K562 (cell line): Measurements from ENCODE around the gene SH2D3A. TPM values are rescaled to one million over a fixed set of nuclear protein-coding genes. Genes with fewer than 3 reads are reported as not detected.

Source experiments
- ATAC-seq: fragments of 200-7000 bp; cut with Tn5 transposase; 3 replicates; pipeline ENCODE4 v1.9.1; 2020; ENCODE audit warnings: moderate library complexity
- BruUV-seq: library from RNA; stranded (reverse); fragments of 400-500 nt; replicated peaks from 2 replicates; lab custom pipeline; 2021; lab: Mats Ljungman, UMichigan
- CTCF ChIA-PET: fragments of 300-600 bp; formaldehyde crosslinking; extraction: SDS; loops from one replicate; lab custom pipeline; 2021; ENCODE audit warnings: low intra/inter-chr PET ratio; lab: Yijun Ruan, JAX
- POLR2A ChIA-PET: fragments of 300-600, 350-650 bp; sonication (Branson Sonifier 250); formaldehyde crosslinking; extraction: SDS; loops from one replicate; lab custom pipeline; 2021; ENCODE audit warnings: antibody characterized with exemption, inconsistent platforms; lab: Yijun Ruan, JAX
- DNase-seq, 4 experiments: peaks; one replicate each; pipeline versions ENCODE4 v3.0.0 to v3.0.0-alpha.2; 2011 to 2018; ENCODE audit warnings: low spot score in 3 of 4, mixed read lengths in 3 of 4; ENCODE audit errors: extremely low read depth in 1 of 4
- FAIRE-seq: peaks from 2 replicates; lab custom pipeline; 2011; peaks lifted over from hg19 to GRCh38; lab: Jason Lieb, UNC
- H2AFZ ChIP-seq: 2 replicates; pipeline ENCODE4 v1.6.0; 2011; ENCODE audit warnings: low read depth, low read length, control low read depth, inconsistent platforms
- H3K27ac ChIP-seq: fragments of 200-600 bp; 3 replicates; pipeline ENCODE4 v1.8.0; 2011; ENCODE audit warnings: low read depth, mild to moderate bottlenecking, control low read depth, inconsistent platforms, low read length, moderate library complexity, mixed read lengths; ENCODE audit errors: extremely low read depth
- H3K27me3 ChIP-seq, 2 experiments: fragments of 300-600 bp in 1 of 2; 2 replicates in 1 of 2; 3 replicates in 1 of 2; pipeline versions ENCODE4 v1.6.0 to v1.8.0; 2011; ENCODE audit warnings: inconsistent platforms in 2 of 2, low read length in 2 of 2, mild to moderate bottlenecking in 1 of 2, mixed read lengths in 1 of 2, moderate library complexity in 1 of 2; ENCODE audit not compliant: control insufficient read depth in 2 of 2, insufficient read depth in 2 of 2
- H3K36me3 ChIP-seq: fragments of 300-600 bp; 3 replicates; pipeline ENCODE4 v1.8.0; 2011; ENCODE audit warnings: mild to moderate bottlenecking, low read length, inconsistent platforms; ENCODE audit not compliant: control insufficient read depth, insufficient read depth
- H3K4me1 ChIP-seq, 2 experiments: fragments of 200-600 bp in 1 of 2; replicated peaks in 1 of 2; 2 replicates in 1 of 2; 3 replicates in 1 of 2; pipeline versions ENCODE4 v1.5.1 to v1.8.0; 2011; ENCODE audit warnings: inconsistent platforms in 2 of 2, low read length in 2 of 2, mild to moderate bottlenecking in 1 of 2, mixed read lengths in 1 of 2, moderate library complexity in 1 of 2; ENCODE audit not compliant: control insufficient read depth in 2 of 2, insufficient read depth in 2 of 2
- H3K4me2 ChIP-seq: 2 replicates; pipeline ENCODE4 v1.6.1; 2011; ENCODE audit warnings: low read length, control low read depth, inconsistent platforms, mixed read lengths; ENCODE audit not compliant: insufficient read depth
- H3K4me3 ChIP-seq: fragments of 200-600 bp; sonication (generic), shearing (Covaris generic); 2 replicates; pipeline ENCODE4 v1.5.1; 2016; ENCODE audit warnings: control low read depth, inconsistent platforms
- H3K79me2 ChIP-seq: fragments of 200-600 bp; 3 replicates; pipeline ENCODE4 v1.8.0; 2011; ENCODE audit warnings: low read length, inconsistent platforms; ENCODE audit not compliant: control insufficient read depth, insufficient read depth
- H3K9ac ChIP-seq, 2 experiments: 2 replicates each; pipeline versions ENCODE4 v1.6.0 to v1.6.1; 2011; ENCODE audit warnings: low read depth in 2 of 2, low read length in 2 of 2, control low read depth in 1 of 2, inconsistent platforms in 1 of 2, mild to moderate bottlenecking in 1 of 2, mixed read lengths in 1 of 2; ENCODE audit not compliant: insufficient read depth in 1 of 2
- H3K9me1 ChIP-seq: one replicate; pipeline ENCODE4 v1.6.0; 2011; ENCODE audit warnings: inconsistent platforms, mild to moderate bottlenecking, low read length, moderate library complexity; ENCODE audit not compliant: control insufficient read depth, insufficient read depth
- H3K9me3 ChIP-seq: replicated peaks from 2 replicates; pipeline ENCODE4 v1.5.1; 2011; ENCODE audit warnings: low read depth, low read length, inconsistent platforms; ENCODE audit not compliant: control insufficient read depth, insufficient read depth
- H4K20me1 ChIP-seq: replicated peaks from 2 replicates; pipeline ENCODE4 v1.6.1; 2011; ENCODE audit warnings: low read length, inconsistent platforms, mixed read lengths; ENCODE audit not compliant: control insufficient read depth, insufficient read depth
- BCOR ChIP-seq: fragments of 450-650 bp; IDR thresholded peaks from 2 replicates; pipeline ENCODE4 v1.6.1; 2016
- DEAF1 ChIP-seq: fragments of 450-650 bp; formaldehyde crosslinking; IDR thresholded peaks from 2 replicates; pipeline ENCODE4 v1.4.0; 2020; ENCODE audit warnings: mild to moderate bottlenecking, moderate library complexity
- NONO ChIP-seq, 2 experiments: fragments of 200-400 bp in 1 of 2; fragments of 450-650 bp in 1 of 2; formaldehyde crosslinking in 1 of 2; IDR thresholded peaks; 2 replicates each; pipeline ENCODE4 v1.6.1; 2017; ENCODE audit warnings: low read depth in 2 of 2, mild to moderate bottlenecking in 2 of 2, moderate library complexity in 2 of 2, low read length in 1 of 2
- RBM25 ChIP-seq: fragments of 200-400 bp; formaldehyde crosslinking; IDR thresholded peaks from 2 replicates; pipeline ENCODE4 v1.6.1; 2018; ENCODE audit warnings: low read length, low read depth, moderate library complexity; ENCODE audit not compliant: severe bottlenecking
- WGBS: fragments of 100-300 bp; shearing (Covaris generic); methylation state at CpG from one replicate; pipeline ENCODE4 v1.1.6; 2016; ENCODE audit warnings: low coverage, mixed read lengths; ENCODE audit not compliant: insufficient coverage; ENCODE audit errors: missing lambda C conversion rate; 5-methylcytosine and 5-hydroxymethylcytosine counted together
- in situ Hi-C: fragments of 300-500 bp; cut with MboI; formaldehyde crosslinking; loops from 4 replicates; pipeline ENCODE4 v1.15.0; 2018; ENCODE audit warnings: inconsistent platforms, mixed read lengths
- intact Hi-C: fragments of 100-400 bp; cut with micrococcal nuclease; formaldehyde crosslinking; loops from 2 replicates; pipeline ENCODE4 v1.14.2; 2022
- polyA plus RNA-seq, 8 experiments: library from polyadenylated mRNA; depleted of rRNA in 4 of 8; stranded (reverse) in 5 of 8; unstranded in 3 of 8; fragments of >200 nt; fragmentation: Nextera tagmentation in 2 of 8; fragmentation: Illumina TruSeq in 1 of 8; extraction: Ambion mirVana in 2 of 8; extraction: Trizol in 1 of 8; gene quantifications; 2 replicates each; pipeline versions ENCODE4 v1.2.1 to v1.2.3, GENCODE V29; 2011 to 2014; ENCODE audit warnings: inconsistent platforms in 1 of 8, missing spikeins in 1 of 8
- total RNA-seq, 7 experiments: library from RNA; depleted of rRNA in 6 of 7; stranded (reverse); fragments of >200 nt in 6 of 7; fragmentation: Illumina TruSeq in 2 of 7; extraction: Trizol in 2 of 7; gene quantifications; 2 replicates each; pipeline versions ENCODE4 v1.2.1 to v1.2.3, GENCODE V29; 2011 to 2021; ENCODE audit warnings: low replicate concordance in 1 of 7

Gene SH2D3A
- total and polyA plus RNA-seq, 9 of the 15 experiments (the other 6 are each of a cell fraction or from before 2014, with no cell fraction given): 0.75 to 26.3 (median 8.9) TPM

GRCh38 chr19:6796278-6796677, 29.0 kb upstream of the SH2D3A start:
- in situ Hi-C loops (no loop called here), intact Hi-C loops (no loop called here)
- peaks cover 2 to 7% of the 10 kb centered on the region in 2 experiments; a peak in 4 of 5 replicates for H3K4me1 ChIP-seq
- no peaks in the 10 kb centered on the region for H3K9me1 ChIP-seq
- ChIA-PET CTCF (no interaction called here), POLR2A (interaction anchor here (0.6 kb wide), 1 partner anchor 27 kb away, joined by 3 read pairs; no protein-coding TSS in a partner anchor)
- no peak for TF ChIP-seq NONO (IDR thresholded peaks at IDR 0.05; ENCODE audit: low read depth in 2 of 2, low read length in 1 of 2)
- TF ChIP-seq RBM25: peak; percentile 66
- TF ChIP-seq DEAF1 (CRISPR knock-in tag): no peak
- TF ChIP-seq BCOR: 0 out of 2 replicates have a peak, but pooled peaks have one; percentile 7
- H3K9ac ChIP-seq: no peak overlapping the region
- H3K79me2 ChIP-seq: no peaks in the 10 kb centered on the region
- FAIRE-seq (no peak), DNase-seq (no peak), ATAC-seq (no peak)
- no peak overlapping the region for H3K4me3 ChIP-seq
- H2AFZ ChIP-seq: no peak overlapping the region; the same call in 1 of the 2 replicates
- BruUV-seq: no TSS peak
- WGBS: 34% methylated on average over 4 of the region's 4 CpGs
- no peaks in the 10 kb centered on the region for H3K36me3 ChIP-seq
- H3K27me3 ChIP-seq: no peaks in the 10 kb centered on the region
- H3K4me2 ChIP-seq: no peak overlapping the region
- peaks cover 3% of the 10 kb centered on the region for H3K9me3 ChIP-seq
- H3K27ac ChIP-seq: no peak overlapping the region; the same call in 2 of the 3 replicates
- H4K20me1 ChIP-seq: no peaks in the 10 kb centered on the region
